ENCODE results near the gene IFNA1. TPM values are rescaled to one million over a fixed set of nuclear protein-coding genes. Genes with fewer than 3 reads are reported as not detected.
"Not testable (repeated sequence)": the region's sequence is repeated elsewhere in the genome, so short reads cannot be mapped to it uniquely, and the experiment has no call there.

The IFNA1 gene
- total RNA-seq = not detected

GRCh38 chr9:21440139-21440538, at the start of gene IFNA1:
Gene IFNA1, plus strand, starts transcription at chr9:21440439. Its CDS starts 69 bp downstream, at chr9:21440508.
- DNase-seq (ENCODE audit: low spot score) = no peak

GRCh38 chr9:21392270-21392669, 48.0 kb upstream of the IFNA1 start:
- DNase-seq (ENCODE audit: low spot score) = no peak

- no peak for DNase-seq (ENCODE audit: low spot score)
Observed at GRCh38 chr9:21395778-21396717, 44.2 kb upstream of the IFNA1 start.

GRCh38 chr9:21398955-21399489, 41.2 kb upstream of the IFNA1 start:
- DNase-seq (ENCODE audit: low spot score) = no peak

GRCh38 chr9:21399956-21400355, 40.3 kb upstream of the IFNA1 start:
- DNase-seq (ENCODE audit: low spot score) = no peak

GRCh38 chr9:21402386-21403251, 37.6 kb upstream of the IFNA1 start:
- no peak for DNase-seq (ENCODE audit: low spot score)

- no peak for DNase-seq (ENCODE audit: low spot score)
Observed at GRCh38 chr9:21404146-21404545, 36.1 kb upstream of the IFNA1 start.

GRCh38 chr9:21408817-21409216, 31.4 kb upstream of the IFNA1 start, which contains the start of gene IFNA8:
Gene IFNA8, plus strand, starts transcription at chr9:21409117. Its CDS starts 60 bp downstream, at chr9:21409177.
- no peak for DNase-seq (ENCODE audit: low spot score)

GRCh38 chr9:21412107-21412506, 28.1 kb upstream of the IFNA1 start:
- DNase-seq (ENCODE audit: low spot score) = no peak

GRCh38 chr9:21413151-21413550, 27.1 kb upstream of the IFNA1 start:
- DNase-seq (ENCODE audit: low spot score) = no peak

GRCh38 chr9:21413624-21414023, 26.6 kb upstream of the IFNA1 start:
- no peak for DNase-seq (ENCODE audit: low spot score)

- no peak for DNase-seq (ENCODE audit: low spot score)
Observed at GRCh38 chr9:21414220-21414940, 25.9 kb upstream of the IFNA1 start.

GRCh38 chr9:21415493-21416267, 24.6 kb upstream of the IFNA1 start:
- no peak for DNase-seq (ENCODE audit: low spot score)

GRCh38 chr9:21428235-21428634, 12.0 kb upstream of the IFNA1 start:
- no peak for DNase-seq (ENCODE audit: low spot score)

- DNase-seq (ENCODE audit: low spot score) = no peak
Observed at GRCh38 chr9:21429191-21429590, 11.0 kb upstream of the IFNA1 start.

GRCh38 chr9:21432672-21433425, 7.4 kb upstream of the IFNA1 start:
- DNase-seq (ENCODE audit: low spot score) = no peak

- peak; percentile 50 for DNase-seq (ENCODE audit: low spot score)
Observed at GRCh38 chr9:21434202-21435014, 5.8 kb upstream of the IFNA1 start.

GRCh38 chr9:21435015-21435383, 5.2 kb upstream of the IFNA1 start:
- DNase-seq (ENCODE audit: low spot score) = not testable (repeated sequence)
